ENCODE data around the gene ATP5F1B.

DNA sequence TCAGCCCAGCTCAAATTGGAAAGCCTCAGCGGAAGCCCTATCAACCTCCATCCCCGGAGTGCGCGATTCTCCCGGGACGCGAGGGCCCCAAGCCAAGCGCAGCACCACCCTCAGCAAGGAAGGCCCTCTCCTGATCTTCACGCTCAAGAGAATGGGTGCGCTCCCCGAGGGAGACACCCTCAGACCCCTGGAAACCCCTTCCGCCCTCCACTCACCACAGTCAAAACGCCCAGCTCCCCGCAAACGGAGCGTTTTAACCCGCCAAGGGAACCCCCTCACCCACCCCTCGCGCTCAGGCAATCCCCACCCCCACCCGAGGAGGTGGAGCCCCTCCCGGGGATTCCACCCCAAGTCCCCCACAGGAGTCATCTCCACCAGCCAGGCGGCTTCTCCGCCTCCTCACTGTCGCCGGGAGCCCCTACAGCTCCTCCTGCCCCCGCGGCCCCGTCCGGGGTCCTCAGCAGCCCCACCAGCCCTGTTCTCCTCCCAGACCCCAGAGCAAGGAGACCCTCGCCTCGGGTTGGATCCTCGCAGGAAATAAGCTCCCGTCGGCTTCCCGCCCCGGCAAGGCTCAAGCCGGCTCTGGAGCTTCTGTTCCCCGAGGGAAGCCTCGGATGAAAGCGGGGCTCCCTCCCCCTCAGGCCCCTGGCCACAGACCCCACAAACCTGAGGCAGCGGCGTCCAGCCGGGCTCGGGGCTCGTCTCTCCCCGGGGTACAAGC is 16.2 kb downstream of the ATP5F1B start:
- TF ChIP-seq ZNF274 (IDR thresholded peaks at IDR 0.05; ENCODE audit: low read depth, low read length), result no peak
- TF ChIP-seq SUZ12 (IDR thresholded peaks at IDR 0.05; ENCODE audit: extremely low read depth, insufficient read depth, insufficient read length), result no peak

Data from NT2/D1 (cell line).